WTC11 (cell line): Measurements from ENCODE around the gene OXER1. TPM values are rescaled to one million over a fixed set of nuclear protein-coding genes. Genes with fewer than 3 reads are reported as not detected.

Experiments
- ATAC-seq: fragments of 200-7000 bp; cut with Tn5 transposase; 2 replicates; pipeline ENCODE4 v1.10.0; 2021; ENCODE audit warnings: mild to moderate bottlenecking, moderate library complexity
- CTCF ChIA-PET: fragments of 300-600 bp; sonication (Branson Sonifier 250); formaldehyde crosslinking; loops from one replicate; lab custom pipeline; 2021; ENCODE audit warnings: antibody characterized with exemption; lab: Charles Lee
- POLR2A ChIA-PET: fragments of 350-600 bp; sonication (Branson Sonifier 250); formaldehyde crosslinking; loops from one replicate; lab custom pipeline; 2021; ENCODE audit warnings: antibody characterized with exemption; lab: Charles Lee
- DNase-seq: peaks from one replicate; pipeline ENCODE4 v3.0.0; 2021; ENCODE audit warnings: low spot score
- H3K27ac Mint-ChIP-seq: 2 replicates; pipeline ENCODE4 v1.8.0; 2021; ENCODE audit warnings: mixed read lengths
- H3K27me3 Mint-ChIP-seq: 2 replicates; pipeline ENCODE4 v1.8.0; 2021; ENCODE audit warnings: low read depth, mild to moderate bottlenecking, moderate library complexity, mixed read lengths
- H3K36me3 Mint-ChIP-seq: 2 replicates; pipeline ENCODE4 v1.8.0; 2021; ENCODE audit warnings: mixed read lengths
- H3K4me1 Mint-ChIP-seq: 2 replicates; pipeline ENCODE4 v1.8.0; 2022; ENCODE audit warnings: mixed read lengths
- H3K4me3 Mint-ChIP-seq: 2 replicates; pipeline ENCODE4 v1.8.0; 2021; ENCODE audit warnings: mild to moderate bottlenecking, moderate library complexity, mixed read lengths
- H3K9me3 Mint-ChIP-seq: 2 replicates; pipeline ENCODE4 v1.8.0; 2021; ENCODE audit warnings: mixed read lengths
- CREM ChIP-seq: sonication (generic); formaldehyde crosslinking; IDR thresholded peaks from 2 replicates; pipeline ENCODE4 v1.8.1; 2022; ENCODE audit warnings: mild to moderate bottlenecking, missing genetic modification reagents, moderate library complexity
- E2F1 ChIP-seq: sonication (generic); formaldehyde crosslinking; IDR thresholded peaks from 2 replicates; pipeline ENCODE4 v1.8.0; 2022; ENCODE audit warnings: mild to moderate bottlenecking, missing genetic modification reagents
- EMX1 ChIP-seq: fragments of 250-450 bp; sonication (Bioruptor Pico); IDR thresholded peaks from 2 replicates; pipeline ENCODE4 v1.8.0; 2021; ENCODE audit warnings: mild to moderate bottlenecking
- ERG ChIP-seq: fragments of 250-450 bp; sonication (Bioruptor Pico); IDR thresholded peaks from 2 replicates; pipeline ENCODE4 v1.8.0; 2021; ENCODE audit warnings: mild to moderate bottlenecking
- STAT6 ChIP-seq: sonication (generic); formaldehyde crosslinking; conservative IDR thresholded peaks from 2 replicates; pipeline ENCODE4 v1.8.1; 2023; ENCODE audit warnings: mild to moderate bottlenecking, low read depth, missing genetic modification reagents, moderate library complexity
- ZBTB21 ChIP-seq: sonication (generic); formaldehyde crosslinking; IDR thresholded peaks from 2 replicates; pipeline ENCODE4 v1.8.1; 2023; ENCODE audit warnings: mild to moderate bottlenecking, missing genetic modification reagents, borderline replicate concordance
- ZBTB43 ChIP-seq: sonication (generic); formaldehyde crosslinking; IDR thresholded peaks from 2 replicates; pipeline ENCODE4 v1.8.1; 2023; ENCODE audit warnings: mild to moderate bottlenecking, missing genetic modification reagents
- ZNF121 ChIP-seq: sonication (generic); formaldehyde crosslinking; IDR thresholded peaks from 2 replicates; pipeline ENCODE4 v1.8.0; 2023; ENCODE audit warnings: missing genetic modification reagents
- ZNF396 ChIP-seq: fragments of 250-450 bp; sonication (Bioruptor Pico); IDR thresholded peaks from 2 replicates; pipeline ENCODE4 v1.8.0; 2021; ENCODE audit warnings: mild to moderate bottlenecking, moderate library complexity, borderline replicate concordance
- ZNF671 ChIP-seq: fragments of 250-450 bp; sonication (Bioruptor Pico); IDR thresholded peaks from 2 replicates; pipeline ENCODE4 v1.8.0; 2021; ENCODE audit warnings: mild to moderate bottlenecking
- ZSCAN18 ChIP-seq: fragments of 250-450 bp; sonication (Bioruptor Pico); IDR thresholded peaks from 2 replicates; pipeline ENCODE4 v2.1.2; 2022; ENCODE audit warnings: mild to moderate bottlenecking, moderate library complexity
- total RNA-seq: library from RNA; stranded (reverse); gene quantifications from 3 replicates; pipeline ENCODE4 v1.2.3, GENCODE V29; 2021

OXER1 gene
- total RNA-seq, 1 experiment from 2014 or later = 2.6 TPM

- no peak for TF ChIP-seq ERG (CRISPR knock-in tag)
- TF ChIP-seq ZBTB21 (CRISPR knock-in tag) = no peak
- no peak for TF ChIP-seq E2F1 (CRISPR knock-in tag)
- no peak for TF ChIP-seq ZSCAN18 (CRISPR knock-in tag)
- no peak for TF ChIP-seq ZNF121 (CRISPR knock-in tag)
- no peak for TF ChIP-seq ZNF671 (CRISPR knock-in tag)
- TF ChIP-seq ZNF396 (CRISPR knock-in tag) = no peak
- no peak for TF ChIP-seq STAT6 (CRISPR knock-in tag)
Measured at GRCh38 chr2:42758751-42759150, 5.2 kb downstream of the OXER1 start (continued).

GRCh38 chr2:42757981-42758740, 5.8 kb downstream of the OXER1 start:
- Mint-ChIP-seq H3K27ac (no peak overlapping the region), H3K4me3 (no peak overlapping the region), H3K4me1 (peaks cover 11% of the 10 kb centered on the region), H3K27me3 (no peaks in the 10 kb centered on the region), H3K9me3 (no peaks in the 10 kb centered on the region), H3K36me3 (no peaks in the 10 kb centered on the region; the same call in 1 of the 2 replicates)
- ChIA-PET POLR2A (interaction anchor here (1.2 kb wide), 1 partner anchor 34 kb away, joined by 3 read pairs; the partner anchor contains the start of gene HAAO), CTCF (interaction anchor here (1.0 to 2.0 kb wide), 3 partner anchors 13 to 372 kb away, joined by 3 to 7 read pairs (median 5); no protein-coding TSS in a partner anchor)
- DNase-seq = no peak
- ATAC-seq = no peak
- TF ChIP-seq EMX1 (CRISPR knock-in tag) = no peak

GRCh38 chr2:42756966-42757513, 6.9 kb downstream of the OXER1 start:
- CTCF ChIA-PET = interaction anchor here (2.0 kb wide), 1 partner anchor 14 kb away, joined by 7 read pairs; no protein-coding TSS in a partner anchor
- peaks cover 11% of the 10 kb centered on the region for H3K4me1 Mint-ChIP-seq
- H3K27me3 Mint-ChIP-seq = no peaks in the 10 kb centered on the region
- POLR2A ChIA-PET = interaction anchor here (1.2 kb wide), 1 partner anchor 35 kb away, joined by 3 read pairs; the partner anchor contains the start of gene HAAO
- no peak for TF ChIP-seq ZBTB43 (CRISPR knock-in tag)
- no peak for TF ChIP-seq CREM (CRISPR knock-in tag)
- H3K36me3 Mint-ChIP-seq = no peaks in the 10 kb centered on the region
- H3K4me3 Mint-ChIP-seq = no peak overlapping the region
- H3K9me3 Mint-ChIP-seq = no peaks in the 10 kb centered on the region
- H3K27ac Mint-ChIP-seq = no peak overlapping the region
- no peak for DNase-seq
- no peak for ATAC-seq
